Activated T-cell treated with anti-CD3 and anti-CD28 coated beads, Interleukin-2, amount 50 U/mL, for 1 hour (primary cell): ENCODE measurements around the gene ITK.

Experiments
- DNase-seq: peaks from one replicate; pipeline ENCODE4 v3.0.0-alpha.2; 2020

Gene ITK

DNA sequence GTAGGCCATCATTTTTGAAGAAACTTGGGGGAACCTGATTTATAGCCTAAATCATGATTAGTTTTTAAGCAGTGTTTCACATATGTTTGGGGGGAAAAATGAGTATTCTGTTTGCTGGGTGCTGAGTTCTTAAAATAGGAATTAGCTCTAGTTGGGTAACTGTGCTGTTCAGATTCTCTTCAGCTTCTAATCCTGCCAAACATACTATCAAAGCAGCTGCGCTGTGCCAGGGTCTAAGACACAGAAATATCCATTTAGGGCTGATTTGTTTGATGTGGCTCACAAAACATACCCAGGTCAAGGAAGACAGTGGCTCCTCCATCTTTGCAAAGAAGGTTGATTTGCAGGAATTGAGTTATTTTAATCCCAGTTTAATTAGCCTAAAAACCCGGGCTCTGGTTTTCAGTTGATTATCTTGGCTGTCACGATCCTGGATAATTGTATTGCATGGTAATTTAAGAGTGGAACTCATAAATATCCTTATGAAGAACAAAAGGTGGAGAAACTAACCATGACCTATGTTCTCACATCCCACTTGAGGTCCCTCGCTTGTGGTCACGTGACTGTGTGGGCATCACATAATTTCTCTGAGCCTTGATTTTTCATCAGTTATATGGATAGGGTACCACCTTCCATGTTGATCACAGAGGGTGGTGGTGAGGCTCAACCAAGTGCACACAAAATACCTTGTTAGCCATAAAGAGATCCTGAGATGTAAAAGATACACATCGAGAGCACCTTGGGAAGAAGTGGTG lies 104.0 kb downstream of the ITK start:
- no peak for DNase-seq

DNA sequence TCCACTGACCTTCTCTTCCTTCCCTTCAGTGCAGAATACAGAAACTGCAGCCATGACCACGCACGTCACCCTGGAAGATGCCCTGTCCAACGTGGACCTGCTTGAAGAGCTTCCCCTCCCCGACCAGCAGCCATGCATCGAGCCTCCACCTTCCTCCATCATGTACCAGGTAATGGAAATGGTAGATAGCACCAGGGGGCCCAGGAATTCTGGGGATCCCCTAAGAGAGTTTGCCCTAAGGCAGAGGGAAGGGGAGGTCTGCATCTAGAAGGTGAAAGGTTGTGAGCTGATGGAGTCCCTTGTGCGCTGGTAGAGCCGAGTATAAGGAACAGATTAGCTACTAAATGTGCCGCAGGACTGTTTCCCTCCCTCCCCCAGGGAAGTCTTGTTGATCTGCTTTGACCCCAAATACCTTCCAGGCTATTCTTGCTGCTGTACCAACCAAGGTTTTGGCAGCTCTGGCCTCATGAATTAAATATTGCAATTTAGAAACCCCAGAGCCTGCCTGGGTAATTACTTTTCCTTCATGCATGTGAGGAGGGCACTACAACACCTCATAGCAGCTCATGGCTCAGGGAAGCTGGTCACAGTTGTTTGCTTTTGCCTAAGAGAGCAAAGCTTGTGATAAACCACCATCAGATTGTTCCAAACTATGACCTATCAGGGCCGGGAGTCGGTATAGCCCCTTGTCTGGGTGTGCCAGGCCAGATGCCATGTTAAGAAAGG lies 104.8 kb downstream of the ITK start:
- DNase-seq, result no peak

DNA sequence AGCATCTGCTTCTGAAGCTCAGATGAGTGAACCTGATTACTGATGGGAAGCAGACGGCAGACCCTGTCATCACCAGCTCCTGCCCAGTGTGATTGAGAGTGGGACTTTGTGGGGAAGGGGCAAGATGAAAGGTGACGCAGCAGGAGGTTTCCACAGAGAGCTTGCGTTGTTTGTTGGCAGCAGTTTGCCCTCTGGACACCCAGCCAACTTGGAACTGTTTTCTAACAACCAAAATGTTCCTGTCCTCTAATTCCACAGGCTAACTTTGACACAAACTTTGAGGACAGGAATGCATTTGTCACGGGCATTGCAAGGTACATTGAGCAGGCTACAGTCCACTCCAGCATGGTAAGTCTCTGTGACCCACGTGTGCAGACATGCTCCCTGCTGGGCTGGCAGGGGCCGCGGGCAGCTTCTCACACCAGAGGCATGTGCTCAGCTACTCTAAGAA lies 106.1 kb downstream of the ITK start:
- no peak for DNase-seq

DNA sequence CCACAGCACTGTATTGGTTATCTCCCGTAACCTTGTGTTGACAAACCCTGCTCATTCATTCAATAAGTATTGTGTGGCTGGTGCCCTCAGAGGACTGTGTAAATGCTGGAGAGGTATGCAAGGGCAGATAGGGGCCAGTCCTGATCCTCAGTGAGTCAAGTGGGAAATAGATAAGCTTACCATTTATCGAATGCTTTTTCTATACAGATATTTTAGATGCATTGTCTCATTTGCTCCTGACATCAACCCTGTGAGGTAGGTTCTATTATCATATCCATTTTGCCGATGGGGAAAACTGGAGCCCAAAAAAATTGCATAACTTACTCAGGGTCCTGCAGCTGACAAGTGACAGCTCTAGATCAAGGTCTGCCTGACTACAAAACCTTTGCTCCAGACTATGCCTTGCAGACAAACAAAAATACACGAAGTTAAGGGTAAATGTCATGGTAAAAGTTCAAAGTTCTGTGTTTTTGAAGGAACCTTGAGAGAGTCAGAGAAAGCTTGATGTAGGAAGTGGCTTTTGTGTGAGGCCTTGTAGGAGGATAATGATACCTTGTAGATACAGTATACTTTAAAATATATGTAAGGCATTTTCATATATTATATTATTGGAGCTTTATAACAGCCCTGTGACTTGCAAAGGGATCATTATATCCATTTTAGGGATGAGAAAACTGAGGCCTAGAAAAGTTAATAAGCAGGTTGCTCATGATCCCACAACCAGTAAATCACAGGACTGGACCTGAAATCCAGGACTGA lies 107.9 kb downstream of the ITK start:
- no peak for DNase-seq

DNA sequence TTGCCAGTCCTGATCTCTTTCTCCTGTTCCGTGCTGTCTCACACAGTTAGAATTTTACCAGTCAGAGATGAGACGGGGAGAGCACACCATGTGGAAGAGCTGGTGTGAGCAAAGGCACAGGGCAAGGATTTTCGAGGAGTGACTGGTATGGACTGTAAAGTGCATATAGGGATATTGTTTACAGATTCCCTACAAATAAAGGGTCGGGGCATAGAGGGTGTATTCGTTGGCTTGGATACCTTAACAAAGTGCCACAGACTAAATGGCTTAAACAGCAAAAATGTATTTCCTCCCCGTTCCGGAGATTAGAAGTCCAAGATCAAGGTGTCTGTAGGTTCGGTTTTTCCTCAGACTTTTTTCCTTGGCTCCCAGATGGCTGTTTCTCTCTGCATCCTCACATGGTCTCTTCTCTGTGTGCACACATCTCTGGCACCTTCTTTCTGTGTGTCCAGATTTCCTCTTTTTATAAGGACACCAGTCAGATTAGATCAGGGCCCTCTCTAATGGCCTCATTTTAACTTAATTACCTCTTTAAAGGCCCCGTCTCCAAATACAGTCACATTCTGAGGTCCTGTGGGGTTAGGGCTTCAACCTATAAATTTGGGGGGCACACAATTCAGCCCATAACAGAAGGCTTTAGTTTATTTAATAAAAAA lies 108.7 kb downstream of the ITK start:
- no peak for DNase-seq

DNA sequence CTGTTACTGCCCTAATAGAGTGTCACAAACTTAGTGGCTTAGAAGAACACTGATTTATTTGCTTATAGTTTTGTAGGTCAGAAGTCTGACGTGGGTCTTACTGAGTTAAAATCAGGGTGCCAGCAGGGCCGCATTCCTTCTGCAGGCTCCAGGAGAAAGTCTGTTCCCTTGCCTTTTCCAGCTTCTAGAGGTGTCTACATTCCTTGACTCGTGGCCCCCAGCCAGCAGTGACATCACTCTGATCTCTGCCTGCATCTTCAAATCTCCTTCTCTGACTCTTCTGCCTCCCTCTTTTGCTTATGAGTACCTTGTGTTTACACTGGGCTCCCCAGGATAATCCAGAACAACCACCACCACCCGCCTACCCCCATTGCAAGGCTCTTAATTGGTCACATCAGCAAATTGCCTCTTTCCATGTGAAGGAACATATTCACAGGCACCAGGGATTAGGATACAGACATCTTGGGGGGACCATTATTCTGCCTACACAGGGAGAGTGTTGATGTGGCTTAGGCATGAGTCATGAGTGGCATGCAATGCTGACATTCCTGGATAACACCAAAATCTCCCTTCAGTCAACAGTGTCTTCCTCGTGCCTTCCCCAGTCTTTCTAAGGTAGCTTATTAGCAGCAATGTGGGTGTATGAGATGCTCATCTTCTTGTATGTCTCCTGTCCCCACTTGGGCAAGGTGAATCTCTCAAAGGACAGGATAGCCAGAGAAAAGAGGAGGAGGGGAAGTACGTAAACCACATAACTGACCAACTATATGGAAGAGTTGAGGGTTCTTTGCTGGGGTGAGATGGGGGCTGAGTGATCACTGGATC lies 109.7 kb downstream of the ITK start:
- DNase-seq, result no peak

DNA sequence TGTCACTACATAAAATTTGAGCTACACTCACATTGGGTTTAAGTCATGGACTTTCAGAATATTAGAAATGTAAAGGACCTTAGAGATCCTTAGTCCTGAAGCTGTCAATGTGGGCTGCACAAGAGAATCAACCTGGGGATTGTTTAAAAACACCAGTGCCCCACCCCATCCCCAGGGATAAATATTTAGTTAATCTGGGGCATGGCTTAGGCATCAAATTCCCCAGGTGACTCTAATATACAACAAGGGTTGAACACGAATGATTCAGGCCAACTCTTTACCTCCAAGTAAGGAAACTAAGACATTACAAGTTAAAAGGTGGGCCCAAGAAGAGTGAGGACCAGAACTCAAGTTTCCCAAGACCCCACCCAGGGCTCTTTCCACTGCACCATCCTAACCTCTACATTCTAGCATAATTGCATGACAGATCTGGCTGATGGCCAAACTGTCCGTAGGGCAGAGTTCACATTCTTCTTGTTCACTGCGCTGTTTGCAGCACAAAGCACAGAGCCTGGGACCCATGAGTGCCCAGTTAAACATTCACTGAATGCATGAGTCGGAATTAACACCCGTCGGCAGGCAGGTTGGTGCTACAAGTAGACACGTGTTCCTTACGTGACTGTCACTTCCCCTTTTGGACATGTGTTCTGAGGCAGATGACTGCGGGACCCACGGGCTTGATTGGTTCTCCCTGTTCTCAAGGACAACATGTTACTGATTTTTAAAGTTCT lies 110.5 kb downstream of the ITK start:
- no peak for DNase-seq

DNA sequence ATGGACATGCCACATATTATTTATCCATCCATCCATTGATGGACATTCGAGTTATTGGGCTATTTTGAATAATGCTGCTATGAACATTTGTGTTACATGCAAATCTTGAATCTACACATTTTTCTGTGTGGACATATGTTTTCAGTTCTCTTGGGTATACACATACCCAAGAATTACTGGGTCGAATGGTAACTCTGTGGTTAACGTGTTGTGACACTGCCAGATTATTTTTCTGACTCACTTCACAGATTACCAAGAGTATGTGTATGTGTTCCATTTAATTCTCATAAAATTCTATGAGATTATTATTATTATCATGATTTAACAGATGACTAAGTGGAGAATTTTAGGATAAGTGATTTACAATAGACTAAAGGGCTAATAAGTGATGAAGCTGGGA lies 112.0 kb downstream of the ITK start:
- DNase-seq, result no peak

DNA sequence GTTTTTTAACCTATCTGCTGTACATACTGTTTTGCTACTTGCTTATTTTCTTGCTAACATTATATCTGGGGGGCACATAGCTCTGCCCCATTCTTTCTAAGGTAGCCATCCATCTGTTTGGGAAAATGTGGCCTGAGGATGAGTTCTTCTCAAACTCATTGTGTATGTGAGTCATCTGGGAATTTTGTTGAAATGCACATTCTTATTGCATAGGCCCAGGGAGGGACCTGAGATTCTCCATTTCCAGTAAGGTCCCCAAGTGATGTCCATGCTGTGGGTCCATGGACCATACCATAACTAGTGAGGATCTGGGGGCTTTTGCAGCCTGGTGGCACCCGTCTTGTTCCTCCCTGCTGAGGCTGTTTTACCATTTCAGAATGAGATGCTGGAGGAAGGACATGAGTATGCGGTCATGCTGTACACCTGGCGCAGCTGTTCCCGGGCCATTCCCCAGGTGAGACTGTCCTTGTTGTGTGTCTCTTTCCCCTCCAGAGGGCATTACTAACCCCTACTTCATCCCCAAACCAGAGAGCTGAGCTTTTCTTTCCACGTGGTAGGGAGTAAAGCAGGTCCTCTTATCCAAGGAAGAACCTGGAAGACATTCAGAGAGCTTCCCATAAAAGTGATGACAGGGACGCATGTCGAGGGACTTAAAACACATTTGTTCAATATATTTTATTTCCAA lies 113.9 kb downstream of the ITK start:
- no peak for DNase-seq

DNA sequence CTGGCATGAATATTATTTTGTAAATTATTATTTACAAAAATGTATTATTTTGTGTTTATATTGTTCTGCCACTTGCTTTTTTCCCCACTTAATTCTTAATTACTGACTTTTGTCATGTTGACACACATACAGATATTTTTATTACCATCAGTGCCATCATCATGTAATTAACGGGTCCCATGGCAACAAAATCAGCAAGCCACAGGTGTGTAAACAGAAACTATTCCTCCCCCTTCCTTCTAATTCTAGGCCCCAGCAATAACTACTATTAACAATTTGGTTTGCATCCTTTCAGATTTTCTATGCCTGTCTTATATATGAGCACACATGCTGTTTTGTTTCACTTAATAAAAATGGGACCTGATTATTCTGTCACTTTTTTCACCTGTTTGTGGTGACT lies 114.6 kb downstream of the ITK start:
- DNase-seq, result no peak

DNA sequence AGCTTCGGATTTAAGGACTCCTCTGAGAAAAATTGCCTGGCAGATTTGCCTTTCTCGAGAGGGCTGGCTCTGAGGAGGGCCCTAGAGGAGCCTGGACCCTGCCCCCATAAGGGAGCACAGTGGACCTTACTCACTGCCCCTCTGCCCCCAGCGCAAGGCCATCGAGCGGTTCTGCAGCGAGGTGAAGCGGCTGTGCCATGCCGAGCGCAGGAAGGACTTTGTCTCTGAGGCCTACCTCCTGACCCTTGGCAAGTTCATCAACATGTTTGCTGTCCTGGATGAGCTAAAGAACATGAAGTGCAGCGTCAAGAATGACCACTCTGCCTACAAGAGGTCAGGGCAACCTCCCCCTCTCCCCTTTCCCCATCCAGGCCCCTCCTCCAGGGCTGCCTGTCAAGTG lies 119.9 kb downstream of the ITK start:
- DNase-seq, result no peak

DNA sequence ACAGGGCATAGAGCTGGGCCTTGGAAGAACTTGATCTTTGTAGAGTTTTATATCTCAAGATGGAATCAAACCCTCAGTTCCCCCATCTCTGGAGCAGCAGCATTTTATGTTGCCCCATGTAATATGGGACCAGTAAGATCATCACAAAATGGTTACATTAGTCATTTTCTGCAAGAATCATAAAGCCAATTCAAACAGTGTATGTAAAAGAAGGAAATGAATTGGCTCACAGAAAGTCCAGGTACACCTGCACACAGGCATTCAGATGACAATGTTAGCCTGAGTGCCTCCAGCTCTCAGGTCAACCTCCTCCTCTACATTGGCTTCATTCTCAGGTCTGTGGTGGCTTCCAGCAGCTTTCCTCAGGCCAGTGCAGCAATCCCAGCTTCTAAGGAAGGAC lies 120.4 kb downstream of the ITK start:
- DNase-seq, result no peak

DNA sequence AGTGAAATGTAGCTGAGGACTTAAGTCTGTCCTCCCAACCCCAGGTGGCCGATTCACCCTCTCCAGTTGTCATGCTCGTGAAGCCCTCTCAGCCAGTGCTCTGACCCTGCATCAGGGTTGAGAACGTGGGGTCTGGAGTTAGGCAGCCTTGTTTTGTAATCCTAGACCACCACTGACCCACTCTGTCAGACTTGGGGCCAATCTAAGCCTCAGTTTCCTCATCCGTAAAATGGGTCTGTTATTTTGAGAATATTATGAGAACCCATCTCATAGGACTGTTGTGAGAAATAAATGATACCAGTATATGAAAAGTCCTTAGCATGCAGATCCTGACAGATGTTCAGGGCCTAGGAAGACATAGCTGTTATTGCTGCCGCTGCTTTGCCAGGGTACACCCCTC lies 122.4 kb downstream of the ITK start:
- DNase-seq, result no peak

DNA sequence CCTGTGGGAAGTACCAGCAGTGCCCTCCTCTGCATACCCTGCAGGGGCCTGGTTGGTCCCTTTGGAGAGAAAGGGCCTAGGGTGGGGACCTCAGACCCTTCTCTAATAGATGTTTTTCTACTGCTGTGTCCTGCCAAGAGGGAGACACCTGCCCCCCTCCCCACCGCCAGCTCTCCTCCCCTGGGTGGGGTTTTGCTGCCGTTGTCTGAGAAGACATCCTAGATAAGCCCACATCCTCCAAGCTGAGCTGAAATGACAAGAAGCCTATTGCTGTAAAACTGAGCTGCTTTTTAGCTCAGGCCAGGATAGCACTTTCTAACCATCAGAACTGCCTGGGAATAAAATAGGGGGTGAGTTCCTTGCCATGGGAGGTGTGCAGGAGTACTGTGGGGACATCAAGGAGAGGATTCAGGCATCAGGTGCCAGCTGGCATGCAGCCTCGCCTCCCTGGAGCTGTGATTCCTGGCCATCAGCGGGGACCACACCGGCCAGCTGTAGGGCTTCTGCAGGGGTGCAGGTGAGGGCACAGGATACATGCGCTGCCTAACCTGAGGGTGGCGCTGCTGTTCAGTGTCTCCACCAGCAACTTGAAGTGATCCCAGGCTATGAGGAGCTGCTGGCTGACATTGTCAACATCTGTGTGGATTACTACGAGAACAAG lies 123.2 kb downstream of the ITK start:
- DNase-seq, result peak; percentile 61
